ENCODE measurements around the gene AHCYL1.

DNA sequence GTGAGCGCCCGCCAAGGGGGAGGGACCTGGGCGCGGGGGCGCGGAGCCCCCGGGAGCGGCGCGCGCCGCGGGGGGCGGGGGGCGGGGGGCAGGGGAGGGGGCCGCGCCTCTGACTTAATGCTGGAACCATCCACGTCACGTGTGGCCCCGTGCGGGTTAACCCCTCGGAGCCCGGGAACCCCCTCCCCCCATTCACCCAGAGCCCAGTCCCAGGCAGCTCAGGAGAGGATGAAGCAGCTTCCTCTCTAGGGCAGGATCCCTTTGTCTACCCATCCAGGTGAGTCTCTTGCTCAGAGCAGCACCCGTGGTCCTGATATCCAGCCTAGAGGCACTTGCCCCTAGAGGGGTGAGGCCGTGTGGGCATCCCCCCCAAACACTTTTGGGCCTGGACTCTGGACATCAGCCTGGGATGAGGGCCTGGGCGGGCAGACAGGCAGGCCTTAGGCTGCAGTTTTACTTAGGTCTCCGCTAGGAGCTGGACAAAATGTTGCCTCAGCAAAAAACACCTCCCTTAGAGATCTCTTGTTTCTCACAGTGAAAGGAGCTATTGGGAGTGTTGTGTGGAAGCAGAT is 86.2 kb downstream of the AHCYL1 start, which contains the start of gene ALX3:
- TF ChIP-seq, protein P1, sequence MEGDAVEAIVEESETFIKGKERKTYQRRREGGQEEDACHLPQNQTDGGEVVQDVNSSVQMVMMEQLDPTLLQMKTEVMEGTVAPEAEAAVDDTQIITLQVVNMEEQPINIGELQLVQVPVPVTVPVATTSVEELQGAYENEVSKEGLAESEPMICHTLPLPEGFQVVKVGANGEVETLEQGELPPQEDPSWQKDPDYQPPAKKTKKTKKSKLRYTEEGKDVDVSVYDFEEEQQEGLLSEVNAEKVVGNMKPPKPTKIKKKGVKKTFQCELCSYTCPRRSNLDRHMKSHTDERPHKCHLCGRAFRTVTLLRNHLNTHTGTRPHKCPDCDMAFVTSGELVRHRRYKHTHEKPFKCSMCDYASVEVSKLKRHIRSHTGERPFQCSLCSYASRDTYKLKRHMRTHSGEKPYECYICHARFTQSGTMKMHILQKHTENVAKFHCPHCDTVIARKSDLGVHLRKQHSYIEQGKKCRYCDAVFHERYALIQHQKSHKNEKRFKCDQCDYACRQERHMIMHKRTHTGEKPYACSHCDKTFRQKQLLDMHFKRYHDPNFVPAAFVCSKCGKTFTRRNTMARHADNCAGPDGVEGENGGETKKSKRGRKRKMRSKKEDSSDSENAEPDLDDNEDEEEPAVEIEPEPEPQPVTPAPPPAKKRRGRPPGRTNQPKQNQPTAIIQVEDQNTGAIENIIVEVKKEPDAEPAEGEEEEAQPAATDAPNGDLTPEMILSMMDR (IDR thresholded peaks at IDR 0.05): no peak
- no peak for TF ChIP-seq EZH2phosphoT487 (IDR thresholded peaks at IDR 0.05)

Measured in neural progenitor cell (in vitro differentiated cells).